ENCODE results near the gene DNAJB4.
"Not testable (repeated sequence)": the region's sequence is repeated elsewhere in the genome, so short reads cannot be mapped to it uniquely, and the experiment has no call there.

DNA sequence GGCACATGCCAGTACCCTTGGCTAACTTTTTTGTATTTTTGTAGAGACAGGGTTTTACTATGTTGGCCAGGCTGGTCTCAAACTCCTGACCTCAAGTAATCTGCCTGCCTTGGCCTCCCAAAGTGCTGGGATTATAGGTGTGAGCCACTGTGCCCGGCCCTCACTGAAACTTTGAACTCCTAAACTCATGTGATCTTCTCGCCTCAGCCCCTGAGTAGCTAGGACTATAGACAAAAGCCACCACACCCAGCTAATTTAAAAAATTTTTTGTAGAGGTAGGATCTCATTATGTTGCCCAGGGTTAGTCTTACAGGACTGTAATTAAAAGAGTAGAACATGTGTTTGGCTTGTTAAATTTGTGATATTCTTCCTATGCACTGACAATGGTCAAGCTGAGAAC, 60.1 kb downstream of the DNAJB4 start:
- TF ChIP-seq CTCF (IDR thresholded peaks at IDR 0.05); ZFX (IDR thresholded peaks at IDR 0.05; ENCODE audit: borderline replicate concordance): not testable (repeated sequence)
